Stimulated activated CD4-positive, alpha-beta T cell treated with anti-CD3 and anti-CD28 coated beads, Interleukin-4, amount 100 ng/mL, for 4 hours (primary cell): ENCODE data around the gene CAMTA1.

Experiments used
- DNase-seq, 2 experiments: peaks; one replicate each; pipeline ENCODE4 v3.0.0-alpha.2; 2020

CAMTA1 gene

GRCh38 chr1:7535934-7536878 lies 751.0 kb downstream of the CAMTA1 start:
- DNase-seq = no peak

- DNase-seq = no peak
Observed at GRCh38 chr1:7536891-7537591, 751.8 kb downstream of the CAMTA1 start.

- DNase-seq = no peak
Observed at GRCh38 chr1:7538033-7538432, 752.8 kb downstream of the CAMTA1 start.

DNA sequence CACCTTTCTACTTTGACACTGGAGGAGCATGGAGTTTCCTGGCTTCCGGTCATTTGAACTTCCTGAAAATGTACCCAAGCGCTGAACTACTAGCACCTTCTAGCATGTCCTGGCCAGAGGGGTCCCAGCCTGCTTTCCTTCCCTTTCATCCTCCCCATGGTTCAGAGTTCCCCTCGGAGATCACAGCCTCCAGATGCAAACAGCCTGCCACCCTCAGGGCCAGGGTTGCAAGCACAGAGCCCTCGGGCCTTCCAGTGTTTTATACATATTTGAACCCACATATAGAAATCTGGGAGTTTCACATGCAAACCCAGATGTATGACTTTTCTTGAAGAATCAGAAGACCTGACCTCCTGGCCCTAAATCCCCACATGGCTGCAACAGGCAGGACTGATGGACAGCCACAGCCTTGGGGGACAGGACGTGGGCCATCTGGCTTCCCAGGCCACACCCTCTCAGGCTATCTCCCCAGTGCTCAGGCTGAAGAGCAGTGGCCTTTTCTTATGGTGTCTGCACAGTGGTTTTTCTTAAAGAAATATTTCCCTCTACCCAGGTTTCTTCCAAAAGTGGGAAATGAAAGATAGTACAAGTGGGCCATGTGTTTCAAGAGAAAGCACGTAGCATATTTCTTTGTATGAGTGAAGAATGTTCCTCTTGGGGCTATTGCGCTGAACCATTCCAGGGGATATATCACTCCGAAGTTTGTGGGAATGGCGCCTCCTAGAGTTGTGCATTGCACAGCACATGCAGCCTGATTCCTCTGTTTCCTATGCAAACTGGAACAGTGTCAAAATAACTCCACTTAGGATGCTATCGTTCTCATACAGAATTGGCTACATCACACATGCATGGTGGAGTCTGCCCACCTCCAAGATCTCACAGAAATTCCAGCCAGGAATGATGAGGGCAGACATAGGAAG lies 753.9 kb downstream of the CAMTA1 start:
- no peak for DNase-seq

DNA sequence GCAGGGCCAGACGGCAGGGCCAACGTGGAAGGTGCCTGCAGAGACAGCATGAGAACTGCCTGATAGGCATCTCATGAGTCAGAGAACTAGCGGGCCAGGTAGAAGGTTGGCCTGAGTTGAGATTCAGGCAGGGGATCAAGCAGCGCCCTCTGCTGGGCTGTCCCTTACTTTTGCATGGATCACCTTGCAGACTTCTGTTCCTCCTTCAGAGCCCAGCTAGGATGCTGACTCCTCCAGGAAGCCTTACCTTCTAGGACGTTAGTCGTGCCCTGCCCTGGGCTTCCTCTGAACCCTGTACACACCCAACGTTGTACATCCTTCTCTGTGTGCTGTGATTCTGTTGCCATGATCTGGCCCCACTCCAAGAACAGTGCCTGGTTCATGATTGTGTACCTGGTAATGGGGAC lies 754.5 kb downstream of the CAMTA1 start:
- DNase-seq = no peak

DNA sequence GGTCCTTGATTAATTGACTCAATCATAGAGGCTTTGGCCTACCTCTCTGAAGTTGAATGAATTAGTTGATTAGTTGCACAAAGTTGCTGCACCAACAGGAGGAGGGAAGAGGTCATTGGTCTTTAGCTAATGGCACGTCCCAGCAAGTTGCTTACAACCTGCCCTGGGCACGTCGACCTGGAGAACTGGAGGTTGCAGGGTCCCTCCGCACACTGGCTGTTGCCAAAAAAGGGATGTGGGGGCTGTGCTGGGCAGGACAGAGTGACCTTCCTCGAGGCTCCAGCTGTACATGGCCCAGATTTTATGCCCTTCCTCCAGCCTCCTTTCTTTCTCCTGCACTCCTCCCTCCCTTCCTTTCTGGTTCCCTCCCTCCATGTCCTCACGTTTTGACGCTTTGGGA lies 755.6 kb downstream of the CAMTA1 start:
- no peak for DNase-seq

GRCh38 chr1:7541629-7542028 lies 756.4 kb downstream of the CAMTA1 start:
- DNase-seq = no peak

- no peak for DNase-seq
Observed at GRCh38 chr1:7543718-7544090, 758.5 kb downstream of the CAMTA1 start.

- no peak for DNase-seq
Observed at GRCh38 chr1:7549277-7550161, 764.3 kb downstream of the CAMTA1 start.

- DNase-seq = no peak
Observed at GRCh38 chr1:7550261-7550865, 765.1 kb downstream of the CAMTA1 start.

DNA sequence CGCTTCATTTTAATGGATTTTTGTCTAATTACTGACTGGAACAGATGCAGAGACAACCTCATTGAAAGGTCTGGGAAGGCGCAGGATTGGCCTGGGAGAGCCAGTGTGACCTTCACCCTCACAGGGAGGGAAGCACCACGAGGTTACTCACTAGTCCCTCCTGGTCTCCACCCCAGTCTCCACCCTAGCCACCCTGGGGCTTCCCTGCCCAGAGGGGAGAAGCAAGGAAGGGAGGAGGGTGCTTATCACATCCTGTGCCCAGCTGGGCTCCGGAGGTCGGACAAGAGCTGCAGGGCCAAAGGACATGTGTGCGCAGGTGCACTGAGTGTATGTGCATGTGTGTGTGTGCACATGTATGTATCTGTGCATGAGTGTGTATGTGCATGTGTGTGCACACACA lies 765.7 kb downstream of the CAMTA1 start:
- DNase-seq = no peak

DNA sequence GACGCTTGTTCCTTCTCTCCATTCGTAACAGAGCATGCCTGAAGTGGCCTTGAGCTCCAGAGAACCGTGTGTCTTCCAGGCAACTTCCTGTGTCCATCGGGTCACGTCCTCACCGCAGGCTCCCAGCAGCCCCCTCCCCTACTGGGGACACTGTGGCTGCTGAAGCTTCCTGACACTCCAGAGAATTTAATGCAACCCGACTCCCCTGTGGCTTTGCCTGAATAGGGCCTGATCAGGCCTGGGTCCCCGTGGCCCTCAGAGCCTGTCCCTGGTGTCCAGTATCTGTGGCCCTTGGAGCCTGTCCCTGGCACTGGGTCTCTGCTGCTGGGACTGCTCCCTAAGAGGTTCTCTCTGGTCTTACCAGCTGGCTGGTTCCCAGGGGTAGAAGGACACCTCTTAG lies 766.2 kb downstream of the CAMTA1 start:
- no peak for DNase-seq

GRCh38 chr1:7552402-7552801 lies 767.1 kb downstream of the CAMTA1 start:
- no peak for DNase-seq

GRCh38 chr1:7553042-7553690 lies 767.9 kb downstream of the CAMTA1 start:
- no peak for DNase-seq

DNA sequence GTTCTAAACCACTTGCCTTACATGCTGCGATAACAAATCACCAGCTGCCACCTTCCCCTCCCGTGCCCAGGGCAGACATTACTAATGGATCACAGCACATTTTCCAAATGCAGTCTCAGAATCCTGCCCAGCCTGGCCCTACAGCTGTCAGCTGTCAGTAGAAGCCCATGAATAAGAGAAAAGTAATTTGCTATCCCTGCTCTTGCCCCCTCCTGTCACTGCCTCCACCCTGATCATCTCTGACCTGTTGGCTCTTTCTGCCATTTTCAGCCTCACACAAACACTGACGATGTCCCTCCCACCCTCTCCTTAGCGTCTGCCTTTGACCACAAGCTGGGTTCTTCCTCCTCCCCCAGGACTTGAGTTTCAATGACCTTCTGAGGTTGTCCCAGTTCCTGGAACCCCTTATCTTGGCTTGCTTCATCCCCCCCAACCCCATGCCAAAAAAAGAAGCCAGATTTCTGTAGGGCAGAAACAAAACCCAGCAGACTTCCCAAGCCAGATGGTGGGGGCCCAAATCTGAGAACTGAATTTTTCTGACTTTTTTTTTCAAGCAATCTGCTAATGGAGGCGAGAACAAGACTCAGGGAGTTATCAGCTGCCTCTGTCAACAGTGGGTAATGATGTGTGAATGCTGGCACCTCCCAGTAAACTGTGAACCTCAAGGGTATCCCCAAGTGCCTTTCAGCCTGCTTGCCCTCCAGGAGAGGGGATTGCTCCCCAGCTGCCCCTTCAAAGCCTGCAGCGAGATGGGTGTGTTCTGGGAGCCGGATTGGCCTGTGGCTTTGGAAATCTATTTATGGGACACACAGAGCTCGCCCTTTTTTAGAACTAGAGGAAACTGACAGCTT lies 769.4 kb downstream of the CAMTA1 start:
- DNase-seq = no peak

DNA sequence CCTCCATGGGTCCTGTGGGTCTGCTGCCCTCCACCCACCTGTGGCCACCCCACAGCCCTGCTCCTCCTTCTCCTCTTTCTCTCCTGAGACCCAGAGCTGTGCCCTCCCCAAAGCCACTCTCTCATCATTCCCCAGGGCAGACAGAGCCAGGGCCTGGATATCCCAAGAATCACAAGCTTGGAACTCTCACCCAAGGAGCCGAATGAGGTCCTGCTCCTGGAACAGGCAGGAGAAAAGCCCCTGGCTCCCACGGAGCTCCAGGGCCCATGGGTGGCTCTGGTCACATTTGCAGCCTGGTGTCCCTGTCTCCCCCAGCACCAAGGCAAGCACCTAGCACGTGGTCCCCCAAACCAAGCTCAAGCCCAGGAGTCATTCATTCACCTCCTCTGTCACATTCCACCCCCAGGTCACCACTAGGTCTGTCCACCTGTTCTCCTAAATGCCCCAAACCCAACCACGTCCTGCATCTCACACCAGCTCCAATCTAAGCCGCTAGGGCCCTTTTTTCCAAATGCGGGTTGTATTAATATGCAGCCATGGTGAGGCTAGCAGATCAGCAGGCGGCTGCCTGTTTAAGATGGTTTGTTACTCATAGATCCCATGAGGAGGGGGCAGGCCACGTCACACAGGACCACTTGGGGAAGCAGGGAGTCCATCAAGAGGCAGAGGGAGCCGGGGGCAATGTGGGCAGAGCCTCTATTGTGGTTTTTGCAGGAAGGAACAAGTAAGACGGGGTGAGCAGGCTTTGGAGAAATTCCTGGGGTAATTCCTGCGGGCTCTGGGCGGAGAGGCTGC lies 770.3 kb downstream of the CAMTA1 start:
- no peak for DNase-seq

DNA sequence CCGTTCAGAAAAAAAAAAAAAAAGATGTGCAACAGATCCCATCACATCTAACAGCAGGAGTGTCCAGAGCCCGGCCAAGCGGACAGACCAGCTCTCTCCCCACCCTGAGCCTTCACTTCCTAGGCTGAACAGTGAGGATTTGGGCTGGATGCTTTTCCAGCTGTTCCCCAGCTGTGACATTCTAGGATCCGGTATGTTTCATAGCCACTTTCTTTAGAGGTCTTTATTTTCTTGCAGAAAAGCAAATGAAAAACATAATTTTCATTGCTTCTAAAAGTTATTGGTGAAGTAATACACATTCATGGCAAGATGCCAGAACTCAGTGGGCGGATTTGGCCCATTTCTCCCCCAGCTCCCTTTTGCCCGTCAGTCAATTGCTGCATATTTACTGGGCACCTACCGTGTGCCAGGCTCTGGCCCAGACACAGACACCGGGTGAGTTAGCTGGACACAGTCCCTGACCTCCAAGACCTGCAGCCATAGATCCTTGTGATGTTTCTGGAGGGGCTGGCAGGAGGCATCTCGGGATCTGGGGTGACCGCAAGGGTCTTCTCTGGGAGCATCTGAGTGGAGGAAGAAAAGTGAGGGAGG lies 772.1 kb downstream of the CAMTA1 start:
- no peak for DNase-seq

DNA sequence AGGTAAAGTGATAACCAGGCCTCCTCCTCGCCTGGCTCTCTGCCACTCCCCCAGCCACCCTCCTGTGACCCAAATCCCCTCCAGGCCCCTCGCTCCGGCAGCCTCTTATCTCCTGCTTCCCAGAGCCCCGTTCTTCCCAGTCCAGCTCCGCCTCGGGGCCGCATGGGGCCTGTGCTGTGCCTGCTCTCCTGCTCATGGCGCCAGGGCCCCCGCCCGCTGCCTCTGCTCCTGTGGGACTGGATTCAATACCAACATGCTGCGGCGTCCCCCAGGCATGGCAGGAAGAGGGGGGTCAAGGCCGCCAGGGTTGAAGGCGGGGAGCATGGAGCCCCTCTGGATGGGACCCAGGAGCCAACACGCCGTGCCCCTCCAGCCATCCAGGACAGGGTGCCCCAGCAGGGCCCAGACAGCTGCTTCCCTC lies 772.8 kb downstream of the CAMTA1 start:
- DNase-seq = no peak

GRCh38 chr1:7558481-7558880 lies 773.2 kb downstream of the CAMTA1 start:
- DNase-seq = no peak
